ENCODE data around the gene DVL1. TPM values are rescaled to one million over a fixed set of nuclear protein-coding genes. Genes with fewer than 3 reads are reported as not detected.
"Not testable (repeated sequence)": the region's sequence is repeated elsewhere in the genome, so short reads cannot be mapped to it uniquely, and the experiment has no call there.

Gene DVL1
- total RNA-seq, 1 donor from 2014 or later = 65.2 TPM

DNA sequence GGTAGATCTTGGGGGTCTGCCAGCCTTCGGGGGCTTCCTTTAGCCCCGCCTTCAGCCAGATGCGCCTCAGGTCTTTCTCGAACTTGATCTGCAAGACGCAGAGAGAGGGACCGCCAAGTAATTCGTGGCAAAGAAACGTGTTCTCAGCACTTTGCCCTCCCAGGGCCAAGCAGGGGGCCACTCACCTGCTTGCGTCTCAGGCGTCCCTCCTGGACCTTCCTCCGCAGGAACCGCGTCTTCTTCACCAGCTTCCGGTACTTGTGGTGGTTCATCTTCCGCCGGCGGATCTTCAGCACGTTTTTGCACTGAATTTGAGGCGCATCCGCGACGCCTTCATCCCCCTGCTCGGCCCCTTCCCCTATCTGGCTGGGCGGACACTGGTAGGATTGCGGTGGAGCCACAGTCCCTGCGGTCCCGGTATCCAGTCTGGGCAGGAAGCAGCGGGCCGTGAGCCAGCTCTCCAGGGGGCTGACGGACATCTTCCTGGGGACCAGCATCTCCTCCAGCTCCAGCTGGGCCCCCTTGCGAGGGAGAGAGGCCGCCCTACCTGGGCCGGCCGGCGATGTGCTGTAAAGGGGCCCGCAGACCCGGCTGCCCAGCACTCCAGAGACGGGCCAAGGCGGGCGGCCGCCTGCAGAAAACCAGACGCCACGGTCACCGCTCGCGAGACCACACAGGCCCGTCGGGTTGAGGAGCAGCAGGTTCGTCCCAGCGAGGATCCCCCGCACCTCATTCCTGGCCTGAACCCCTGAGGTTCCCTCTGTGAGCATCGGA is 24.8 kb upstream of the DVL1 start:
- no peak for FAIRE-seq
- no peak for DNase-seq (ENCODE audit: low spot score in 2 of 2)

- no peak for DNase-seq (ENCODE audit: low spot score in 2 of 2)
- no peak for FAIRE-seq
Measured at GRCh38 chr1:1373051-1373814, 24.0 kb upstream of the DVL1 start.

DNA sequence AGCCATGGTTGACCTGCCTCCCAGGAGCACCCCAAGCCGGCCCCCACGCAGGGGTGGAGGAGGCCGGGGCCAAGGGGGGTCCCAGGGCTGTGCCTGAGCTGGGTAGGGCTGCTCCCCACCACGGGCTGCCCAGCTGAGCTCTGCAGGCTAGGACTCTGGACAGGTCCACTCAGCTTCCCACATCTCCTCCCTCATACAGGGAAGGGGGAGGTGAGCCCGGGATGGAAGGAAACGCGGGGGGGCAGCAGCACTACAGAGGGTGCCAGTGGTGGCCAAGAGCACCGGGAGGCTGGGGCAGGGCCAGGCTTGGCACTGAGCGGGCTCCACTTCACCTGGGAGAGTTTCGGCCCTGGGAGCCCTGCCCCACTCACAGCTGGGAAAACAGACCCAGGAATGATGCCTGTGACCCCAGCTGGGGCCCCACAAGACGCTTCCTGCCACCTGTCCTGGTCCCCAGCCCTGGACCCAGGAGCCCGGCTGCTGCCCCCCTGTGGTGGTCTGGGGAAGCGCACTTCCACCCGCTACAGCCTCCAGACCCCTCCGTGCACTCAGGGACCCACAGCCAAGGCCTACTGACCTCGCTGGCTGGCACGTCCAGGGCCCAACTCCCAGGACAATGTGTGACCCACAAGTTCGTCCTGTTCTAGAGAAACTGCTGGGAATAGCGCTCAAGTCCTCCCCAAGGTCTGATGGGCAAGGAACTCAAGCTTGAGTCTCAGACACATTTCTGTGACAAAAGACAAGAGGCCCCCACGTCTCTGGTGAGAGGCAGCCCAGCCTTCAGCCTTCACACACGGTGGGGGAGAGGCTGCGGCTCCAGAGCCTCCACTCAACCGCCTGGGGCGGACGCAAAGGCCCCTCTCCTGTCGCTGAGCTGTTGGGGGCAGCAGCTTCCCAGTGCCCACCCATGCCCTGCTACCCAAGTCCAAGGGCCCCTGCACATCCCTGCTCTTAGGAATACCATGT is 22.8 kb upstream of the DVL1 start:
- DNase-seq (ENCODE audit: low spot score in 2 of 2) (peak; percentile 74 to 83), FAIRE-seq (no peak)

GRCh38 chr1:1371364-1371745 is 22.1 kb upstream of the DVL1 start:
- DNase-seq (ENCODE audit: low spot score in 2 of 2) (no peak), FAIRE-seq (no peak)

DNA sequence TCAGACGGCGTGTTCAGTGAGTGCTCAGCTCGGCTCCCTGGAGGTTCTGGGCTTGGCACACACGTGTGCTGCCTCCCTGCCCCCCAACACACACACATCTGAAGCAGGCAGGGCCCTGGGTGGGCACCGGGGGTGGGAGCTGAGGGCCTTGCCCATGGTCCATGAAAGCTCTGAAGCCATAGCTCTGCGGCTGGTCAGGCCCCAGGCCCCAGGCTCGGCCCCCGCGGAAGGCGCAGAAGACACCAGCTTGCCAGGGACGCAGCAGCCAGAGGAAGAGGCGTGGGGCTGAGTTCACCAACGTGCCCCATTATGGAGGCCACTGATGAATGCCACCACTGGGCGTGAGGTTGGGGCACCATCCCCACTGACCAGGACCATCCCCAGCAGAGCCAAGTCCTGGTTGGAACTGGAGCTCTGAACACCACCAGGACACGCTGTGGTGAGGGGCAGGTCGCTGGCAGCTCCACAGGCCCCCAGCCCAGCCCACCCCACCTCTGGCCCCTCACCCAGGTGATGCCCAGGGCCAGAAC is 21.6 kb upstream of the DVL1 start:
- no peak for FAIRE-seq

DNA sequence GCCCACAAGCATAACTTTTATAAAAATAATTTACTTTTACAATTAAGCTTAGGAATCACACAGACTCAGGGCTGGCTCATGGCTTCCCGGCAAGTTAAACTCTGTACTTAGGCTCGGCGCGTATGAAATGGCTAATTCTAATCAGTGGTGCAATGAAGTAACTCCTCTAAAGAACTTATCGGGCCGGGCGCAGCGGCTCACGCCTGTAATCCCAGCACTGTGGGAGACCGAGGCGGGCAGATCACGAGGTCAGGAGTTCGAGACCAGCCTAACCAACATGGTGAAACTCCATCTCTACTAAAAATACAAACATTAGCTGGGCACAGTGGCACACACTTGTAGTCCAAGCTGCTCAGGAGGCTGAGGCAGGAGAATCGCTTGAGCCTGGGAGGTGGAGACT is 20.9 kb upstream of the DVL1 start:
- FAIRE-seq; DNase-seq (ENCODE audit: low spot score in 2 of 2): not testable (repeated sequence)

More for the DNA sequence above, 21.6 kb upstream of the DVL1 start:
- no peak for DNase-seq (ENCODE audit: low spot score in 2 of 2)

DNA sequence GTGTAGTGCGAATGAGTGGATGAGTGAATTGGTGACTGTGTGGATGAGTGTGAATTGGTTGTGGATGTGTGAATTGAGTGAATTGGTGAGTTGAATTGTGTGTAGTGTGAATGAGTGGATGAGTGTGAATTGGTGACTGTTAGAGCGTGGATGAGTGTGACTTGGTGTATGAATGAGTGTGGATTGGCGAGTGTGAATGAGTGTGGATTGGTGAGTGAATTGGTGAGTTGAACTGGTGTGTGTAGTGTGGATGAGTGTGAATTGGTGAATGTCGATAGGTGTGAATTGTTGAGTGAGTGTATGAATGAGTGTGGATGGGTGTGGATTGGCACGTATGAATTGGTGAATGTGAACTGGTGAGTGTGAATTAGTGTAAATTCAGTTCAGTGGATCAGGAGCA is 18.1 kb upstream of the DVL1 start:
- no peak for DNase-seq (ENCODE audit: low spot score in 2 of 2)
- no peak for FAIRE-seq

DNA sequence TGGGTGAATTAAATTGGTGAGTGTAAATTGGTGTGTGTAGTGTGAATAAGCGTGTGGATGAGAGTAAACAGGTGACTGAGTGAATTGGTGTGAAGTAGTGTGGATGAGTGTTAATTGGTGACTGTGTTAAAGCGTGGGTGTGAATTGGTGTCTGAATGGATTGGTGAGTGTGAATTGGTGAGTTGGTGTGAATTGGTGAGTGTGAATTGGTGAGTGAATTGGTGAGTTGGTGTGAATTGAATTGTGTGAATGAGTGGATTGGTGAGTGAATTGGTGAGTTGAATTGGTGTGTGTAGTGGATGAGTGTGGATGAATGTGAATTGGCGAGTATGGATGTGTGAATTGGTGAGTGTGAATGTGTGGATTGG is 17.5 kb upstream of the DVL1 start:
- FAIRE-seq (no peak), DNase-seq (ENCODE audit: low spot score in 2 of 2) (no peak)

GRCh38 chr1:1365875-1366698 is 16.9 kb upstream of the DVL1 start:
- no peak for DNase-seq (ENCODE audit: low spot score in 2 of 2)
- no peak for FAIRE-seq

- DNase-seq (ENCODE audit: low spot score in 2 of 2) (no peak), FAIRE-seq (no peak)
Measured at GRCh38 chr1:1364266-1364665, 15.0 kb upstream of the DVL1 start.

DNA sequence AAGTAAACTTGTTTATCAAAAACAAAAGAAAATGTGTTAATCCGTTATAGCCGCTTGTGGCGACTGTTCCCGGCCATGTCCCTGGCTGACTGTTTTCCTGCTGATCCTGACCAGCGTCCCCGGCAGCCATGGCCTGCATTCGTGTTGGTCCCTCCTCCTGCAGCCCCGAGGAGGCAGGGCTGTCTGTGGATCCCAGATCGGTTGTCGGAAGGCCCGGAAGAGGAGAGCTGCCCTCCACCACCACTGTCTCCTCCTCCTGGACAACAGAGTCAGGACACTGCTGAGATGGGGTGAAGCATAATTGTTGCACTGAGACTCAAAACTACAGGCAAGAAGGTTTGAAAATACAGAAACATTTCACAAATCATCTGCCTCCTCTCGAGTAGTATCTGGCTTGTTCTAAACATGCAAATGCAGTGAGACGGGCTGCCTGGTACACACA is 12.8 kb upstream of the DVL1 start:
- FAIRE-seq = no peak
- DNase-seq (ENCODE audit: low spot score in 2 of 2) = no peak

DNA sequence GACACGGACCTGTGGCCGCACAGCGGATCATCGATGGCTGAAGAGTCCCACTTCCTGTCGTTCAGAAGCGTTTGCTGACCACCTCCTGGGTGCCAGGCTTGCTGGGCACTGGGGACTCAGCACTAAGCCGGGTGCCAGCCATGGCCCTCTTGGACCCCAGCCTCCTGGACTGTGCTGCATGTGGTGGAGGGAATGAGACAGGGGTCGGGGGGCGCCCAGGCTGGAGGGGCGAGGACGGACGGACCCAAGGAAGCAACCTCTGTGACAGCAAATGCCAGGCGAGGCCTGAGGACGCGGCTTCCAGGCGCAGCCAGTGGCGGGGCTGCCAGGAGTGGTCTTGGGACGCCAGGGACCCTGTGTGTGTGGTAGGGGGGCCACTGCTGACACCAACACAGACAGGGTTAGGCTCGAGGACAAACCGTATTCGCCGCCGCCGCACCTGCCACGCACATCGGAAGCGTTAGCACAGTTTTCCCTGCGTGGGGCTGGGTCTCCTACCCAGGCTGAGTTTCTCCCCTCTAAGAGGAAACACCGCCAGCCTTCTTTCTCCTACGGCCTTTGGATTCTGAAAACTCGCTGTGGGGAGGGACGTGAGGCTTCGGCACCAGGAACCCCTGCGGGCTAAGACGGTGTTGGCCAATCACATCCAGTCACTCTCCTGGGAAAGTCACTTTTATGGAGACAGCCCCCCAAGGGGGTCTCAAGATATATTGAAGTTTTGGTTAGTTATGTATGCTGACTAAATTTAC is 12.2 kb upstream of the DVL1 start:
- FAIRE-seq = no peak

GRCh38 chr1:1360506-1361169 is 11.4 kb upstream of the DVL1 start:
- DNase-seq (ENCODE audit: low spot score in 2 of 2) (no peak), FAIRE-seq (no peak)

More for the DNA sequence above, 12.2 kb upstream of the DVL1 start:
- DNase-seq (ENCODE audit: low spot score in 2 of 2) = no peak

GRCh38 chr1:1359664-1360468 is 10.6 kb upstream of the DVL1 start:
- FAIRE-seq (no peak), DNase-seq (ENCODE audit: low spot score in 2 of 2) (no peak)

DNA sequence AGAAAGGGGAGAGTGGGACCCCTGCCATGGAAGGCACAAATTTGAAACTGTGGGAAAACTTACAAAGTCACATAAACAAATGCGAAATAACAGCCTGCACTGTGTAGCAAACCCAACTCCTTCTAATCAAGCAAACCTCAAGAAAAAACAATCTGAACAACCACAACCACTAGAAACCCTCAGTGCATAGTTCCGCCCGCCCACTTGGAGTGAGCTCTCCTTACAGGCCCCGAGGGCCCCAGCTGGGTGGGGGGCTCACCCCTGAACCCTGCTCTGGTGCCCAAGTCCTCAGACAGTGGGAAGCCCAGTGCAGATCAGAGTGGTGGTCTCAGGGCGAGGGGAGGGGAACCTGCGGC is 10.1 kb upstream of the DVL1 start:
- no peak for DNase-seq (ENCODE audit: low spot score in 2 of 2)
- no peak for FAIRE-seq

GRCh38 chr1:1358433-1359271 is 9.4 kb upstream of the DVL1 start, which contains the start of gene MXRA8:
MXRA8 (minus strand) TSS chr1:1358555; CDS start chr1:1358504, 51 bp downstream.
- DNase-seq (ENCODE audit: low spot score in 2 of 2) = no peak
- FAIRE-seq = no peak

All from frontal cortex (tissue), 4 donors.